NT2/D1 (cell line): ENCODE results near the gene EVPLL.
A peak's percentile ranks its signal among the peaks of the same experiment; 100 is the strongest.

Experiments
- DNase-seq: peaks from one replicate; pipeline ENCODE4 v3.0.0-alpha.2; 2011; ENCODE audit warnings: low read depth, low spot score
- H3K27me3 ChIP-seq: 2 replicates; pipeline ENCODE4 v1.6.0; 2011; ENCODE audit warnings: mild to moderate bottlenecking; ENCODE audit not compliant: insufficient read length, insufficient read depth
- H3K36me3 ChIP-seq: 2 replicates; pipeline ENCODE4 v1.6.1; 2011; ENCODE audit warnings: mild to moderate bottlenecking, low read length, mixed read lengths; ENCODE audit not compliant: insufficient read depth, insufficient read length
- H3K4me1 ChIP-seq: 2 replicates; pipeline ENCODE4 v1.5.1; 2011; ENCODE audit not compliant: insufficient read depth, insufficient read length
- H3K4me3 ChIP-seq: 2 replicates; pipeline ENCODE4 v1.5.1; 2011; ENCODE audit warnings: low read depth; ENCODE audit not compliant: insufficient read length
- H3K9ac ChIP-seq: 2 replicates; pipeline ENCODE4 v1.6.0; 2011; ENCODE audit warnings: low read depth; ENCODE audit not compliant: insufficient read length
- H3K9me3 ChIP-seq: 2 replicates; pipeline ENCODE4 v1.5.1; 2011; ENCODE audit warnings: mild to moderate bottlenecking, low read length; ENCODE audit not compliant: insufficient read depth
- SUZ12 ChIP-seq: IDR thresholded peaks from 2 replicates; pipeline ENCODE4 v1.6.1; 2011; ENCODE audit not compliant: insufficient read length, insufficient read depth; ENCODE audit errors: extremely low read depth
- YY1 ChIP-seq: IDR thresholded peaks from 2 replicates; pipeline ENCODE4 v1.6.1; 2011; ENCODE audit not compliant: insufficient read length, insufficient read depth
- ZNF274 ChIP-seq: IDR thresholded peaks from 2 replicates; pipeline ENCODE4 v1.6.1; 2011; ENCODE audit warnings: mild to moderate bottlenecking, low read depth, low read length

Gene EVPLL

DNA sequence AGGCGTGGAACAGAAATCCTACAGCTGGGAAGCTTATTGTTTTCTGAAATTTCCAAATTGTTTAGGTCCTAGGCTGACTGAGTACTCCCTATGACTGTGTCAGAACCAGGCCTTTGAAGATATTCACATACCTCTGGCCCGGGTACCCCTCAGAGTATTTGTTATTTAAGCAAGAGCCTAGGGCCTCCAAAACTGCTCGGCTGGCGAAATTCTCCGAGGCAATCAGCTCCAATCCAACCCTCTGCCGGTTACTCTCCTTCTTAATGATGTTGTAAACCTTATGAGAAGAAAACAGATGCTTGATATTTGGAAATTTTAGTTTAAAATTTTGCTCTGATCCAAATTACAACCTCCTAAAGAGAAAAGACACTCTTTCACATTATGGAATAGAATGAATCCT lies 24.0 kb upstream of the EVPLL start:
- H3K9ac ChIP-seq = no peak overlapping the region
- H3K36me3 ChIP-seq = peaks cover 45% of the 10 kb centered on the region
- H3K4me3 ChIP-seq = no peak overlapping the region
- no peaks in the 10 kb centered on the region for H3K4me1 ChIP-seq
- no peaks in the 10 kb centered on the region for H3K27me3 ChIP-seq
- TF ChIP-seq YY1 = no peak
- TF ChIP-seq ZNF274 = no peak
- no peak for TF ChIP-seq SUZ12
- no peaks in the 10 kb centered on the region for H3K9me3 ChIP-seq
- DNase-seq = no peak

DNA sequence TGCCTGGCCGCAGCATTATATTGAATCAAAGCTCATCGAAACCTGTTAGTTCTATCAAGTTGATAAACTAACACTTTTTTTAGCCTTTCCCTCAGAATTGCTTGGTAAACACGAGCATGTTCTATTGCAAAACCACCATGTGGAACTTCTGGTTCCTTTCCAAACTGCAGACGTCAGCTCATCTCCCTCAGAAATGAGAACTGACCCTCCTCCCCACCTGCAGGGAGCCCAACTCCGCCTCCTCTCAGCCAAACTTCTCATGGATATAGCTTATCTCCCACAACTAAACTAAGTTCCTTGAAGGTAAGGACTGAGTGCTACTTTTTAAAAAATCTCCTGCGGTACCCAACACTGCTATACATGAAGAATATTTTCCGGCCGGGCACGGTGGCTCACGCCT lies 21.0 kb upstream of the EVPLL start:
- Histone ChIP-seq H3K27me3 (no peaks in the 10 kb centered on the region), H3K9ac (no peak overlapping the region), H3K9me3 (no peaks in the 10 kb centered on the region), H3K4me1 (no peaks in the 10 kb centered on the region), H3K4me3 (no peak overlapping the region), H3K36me3 (peaks cover 50% of the 10 kb centered on the region)
- no peak for DNase-seq
- TF ChIP-seq ZNF274 (no peak), YY1 (no peak), SUZ12 (no peak)

- no peak overlapping the region for H3K4me3 ChIP-seq
- peaks cover 26% of the 10 kb centered on the region for H3K36me3 ChIP-seq
- H3K9ac ChIP-seq = no peak overlapping the region
- no peaks in the 10 kb centered on the region for H3K9me3 ChIP-seq
- H3K4me1 ChIP-seq = peaks cover 2% of the 10 kb centered on the region
- TF ChIP-seq YY1 = no peak
- H3K27me3 ChIP-seq = no peaks in the 10 kb centered on the region
- DNase-seq = no peak
Measured at GRCh38 chr17:18360518-18360917, 17.1 kb upstream of the EVPLL start.

DNA sequence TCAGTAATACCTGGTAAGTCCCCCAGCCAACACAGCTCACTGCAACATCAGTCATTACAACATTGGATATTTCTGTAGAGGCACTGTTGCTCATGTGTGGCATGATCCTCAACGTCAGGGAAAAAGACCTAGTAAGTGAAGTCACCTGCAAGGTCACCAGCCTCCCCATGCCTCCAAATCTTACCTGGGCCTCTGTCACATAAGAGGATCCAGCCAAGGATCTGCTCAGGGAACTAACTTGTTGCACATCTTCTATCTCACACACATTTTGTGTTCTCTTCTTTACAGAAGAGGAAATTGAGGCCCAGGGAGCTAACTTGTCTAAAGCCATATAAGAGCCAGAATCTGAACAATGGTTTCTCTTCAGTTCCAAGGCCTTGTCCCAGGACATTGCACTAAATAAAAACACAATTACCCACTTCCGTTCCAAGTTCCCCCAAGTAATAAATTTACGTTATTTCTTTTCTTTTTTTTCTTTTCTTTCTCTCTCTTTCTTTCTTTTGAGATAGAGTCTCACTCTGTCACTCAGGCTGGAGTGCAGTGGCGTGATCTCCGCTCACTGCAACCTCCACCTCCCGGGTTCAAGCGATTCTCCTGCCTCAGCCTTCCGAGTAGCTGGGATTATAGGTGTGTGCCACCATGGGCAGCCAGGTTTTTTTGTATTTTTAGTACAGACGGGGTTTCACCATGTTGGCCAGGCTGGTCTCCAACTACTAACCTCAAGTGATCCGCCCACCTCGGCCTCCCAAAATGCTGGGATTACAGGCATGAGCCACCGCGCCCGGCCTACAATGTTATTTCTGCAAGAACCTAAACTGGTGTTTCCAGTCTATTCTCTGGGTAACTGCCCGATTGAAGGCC lies 15.5 kb upstream of the EVPLL start:
- Histone ChIP-seq H3K9me3 (no peaks in the 10 kb centered on the region), H3K4me1 (peaks cover 2% of the 10 kb centered on the region), H3K27me3 (no peaks in the 10 kb centered on the region), H3K9ac (peak overlapping the region; percentile 92), H3K36me3 (peaks cover 17% of the 10 kb centered on the region), H3K4me3 (peak overlapping the region; percentile 76)
- TF ChIP-seq SUZ12 (no peak), ZNF274 (no peak), YY1 (no peak)
- DNase-seq = no peak

- peak overlapping the region; percentile 92 for H3K9ac ChIP-seq
- peaks cover 17% of the 10 kb centered on the region for H3K36me3 ChIP-seq
- TF ChIP-seq ZNF274 (no peak), YY1 (no peak), SUZ12 (no peak)
- H3K9me3 ChIP-seq = no peaks in the 10 kb centered on the region
- peak overlapping the region; percentile 76 for H3K4me3 ChIP-seq
- H3K4me1 ChIP-seq = peaks cover 2% of the 10 kb centered on the region
- no peak for DNase-seq
- H3K27me3 ChIP-seq = no peaks in the 10 kb centered on the region
Measured at GRCh38 chr17:18362698-18363100, 14.9 kb upstream of the EVPLL start.

- Histone ChIP-seq H3K36me3 (peaks cover 17% of the 10 kb centered on the region), H3K4me1 (peaks cover 2% of the 10 kb centered on the region), H3K27me3 (no peaks in the 10 kb centered on the region), H3K9ac (peak within 1 kb of the TSS; percentile 92), H3K4me3 (peak within 1 kb of the TSS; percentile 76), H3K9me3 (no peaks in the 10 kb centered on the region)
- DNase-seq = peak; percentile 85
- TF ChIP-seq SUZ12 (no peak), ZNF274 (no peak), YY1 (no peak)
Measured at GRCh38 chr17:18363101-18364049, 14.2 kb upstream of the EVPLL start, which contains the start of gene SHMT1. Gene SHMT1, minus strand, starts transcription at chr17:18363550. Its CDS starts 7,569 bp downstream, at chr17:18355981.

- TF ChIP-seq SUZ12 (no peak), YY1 (no peak), ZNF274 (no peak)
- no peak overlapping the region for H3K4me3 ChIP-seq
- H3K36me3 ChIP-seq = peaks cover 13% of the 10 kb centered on the region
- no peak for DNase-seq
- H3K4me1 ChIP-seq = peaks cover 2% of the 10 kb centered on the region
- H3K9ac ChIP-seq = no peak overlapping the region
- no peaks in the 10 kb centered on the region for H3K27me3 ChIP-seq
- no peaks in the 10 kb centered on the region for H3K9me3 ChIP-seq
Measured at GRCh38 chr17:18364166-18364565, 13.4 kb upstream of the EVPLL start.
